Epidermal melanocyte (primary cell): ENCODE results near the gene TAF1B.

Experiments used
- DNase-seq: peaks from one replicate; pipeline ENCODE4 v3.0.0; 2011; ENCODE audit warnings: low spot score; ENCODE audit not compliant: insufficient read length

Gene TAF1B

DNA sequence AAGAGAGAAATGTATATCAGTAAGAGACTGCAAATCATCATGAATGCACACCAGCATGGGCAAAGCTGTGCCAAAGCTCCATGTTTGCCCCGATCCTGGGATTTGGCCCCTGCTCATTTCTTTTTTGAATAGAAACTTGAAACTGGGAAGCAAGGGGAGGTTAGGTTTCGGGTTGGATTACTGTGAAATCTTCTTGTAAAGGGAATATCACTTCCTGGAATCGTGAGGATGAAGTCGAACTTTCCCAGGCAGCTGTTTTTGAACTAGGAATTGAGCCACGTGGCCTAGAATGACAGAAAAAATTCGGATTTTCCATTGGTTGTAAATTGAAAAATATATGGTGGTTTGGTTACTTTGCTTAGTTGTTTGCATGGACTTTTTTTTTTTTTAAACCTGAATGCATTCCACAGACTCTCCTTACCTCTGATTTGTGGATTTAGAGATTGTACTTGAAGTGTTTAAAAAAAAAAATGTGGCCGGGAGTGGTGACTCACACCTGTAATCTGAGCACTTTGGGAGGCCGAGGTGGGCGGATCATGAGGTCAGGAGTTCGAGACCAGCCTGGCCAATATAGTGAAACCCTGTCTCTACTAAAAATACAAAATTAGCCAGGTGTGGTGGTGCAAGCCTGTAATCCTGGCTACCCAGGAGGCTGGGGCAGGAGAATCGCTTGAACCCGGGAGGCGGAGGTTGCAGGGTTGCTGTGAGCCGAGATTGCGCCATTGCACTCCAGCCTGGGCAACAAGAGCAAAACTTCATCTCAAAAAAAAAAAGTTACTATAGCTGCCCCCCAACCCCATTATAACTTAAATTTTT is 140.3 kb downstream of the TAF1B start:
- no peak for DNase-seq
